Lower leg skin (tissue), 4 donors: ENCODE data around the gene COG1. TPM values are rescaled to one million over a fixed set of nuclear protein-coding genes. Genes with fewer than 3 reads are reported as not detected.

ENCODE experiments used
- DNase-seq, 2 donors: peaks; one replicate each; pipeline ENCODE4 v3.0.0-alpha.2; 2019; ENCODE audit warnings: low spot score in 2 of 2
- H3K4me3 ChIP-seq: fragments of 200-600 bp; sonication (generic); 2 replicates; pipeline ENCODE4 v1.5.1; 2017; ENCODE audit warnings: mild to moderate bottlenecking, low read depth; ENCODE audit not compliant: poor library complexity, severe bottlenecking
- POLR2A ChIP-seq, 2 donors: fragments of 450-650 bp; IDR thresholded peaks; one replicate each; pipeline ENCODE4 v1.6.1; 2016 to 2017; ENCODE audit warnings: antibody characterized with exemption in 2 of 2, mild to moderate bottlenecking in 1 of 2, moderate library complexity in 1 of 2
- WGBS, 2 donors: methylation state at CpG; one replicate each; pipeline ENCODE4 v1.1.5; 2018; 5-methylcytosine and 5-hydroxymethylcytosine counted together
- intact Hi-C: fragments of 100-400 bp; cut with DNase I; formaldehyde crosslinking; loops from one replicate; pipeline ENCODE4 v1.15.0; 2023; ENCODE audit warnings: low total_unique reads
- total RNA-seq, 4 donors: library from RNA; depleted of rRNA; stranded (reverse); fragments of >200 nt; gene quantifications; one replicate each; pipeline ENCODE4 v1.1.0, GENCODE V29; 2016
- TF ChIP-seq, protein P1 (sequence below), 3 donors: fragments of 450-650 bp; IDR thresholded peaks; one replicate each; pipeline ENCODE4 v1.5.1; 2016; ENCODE audit warnings: antibody characterized with exemption in 3 of 3, mild to moderate bottlenecking in 3 of 3, moderate library complexity in 2 of 3

COG1 gene
- total RNA-seq, 4 donors from 2014 or later: 18.3 to 33.2 (median 23.9) TPM

DNA sequence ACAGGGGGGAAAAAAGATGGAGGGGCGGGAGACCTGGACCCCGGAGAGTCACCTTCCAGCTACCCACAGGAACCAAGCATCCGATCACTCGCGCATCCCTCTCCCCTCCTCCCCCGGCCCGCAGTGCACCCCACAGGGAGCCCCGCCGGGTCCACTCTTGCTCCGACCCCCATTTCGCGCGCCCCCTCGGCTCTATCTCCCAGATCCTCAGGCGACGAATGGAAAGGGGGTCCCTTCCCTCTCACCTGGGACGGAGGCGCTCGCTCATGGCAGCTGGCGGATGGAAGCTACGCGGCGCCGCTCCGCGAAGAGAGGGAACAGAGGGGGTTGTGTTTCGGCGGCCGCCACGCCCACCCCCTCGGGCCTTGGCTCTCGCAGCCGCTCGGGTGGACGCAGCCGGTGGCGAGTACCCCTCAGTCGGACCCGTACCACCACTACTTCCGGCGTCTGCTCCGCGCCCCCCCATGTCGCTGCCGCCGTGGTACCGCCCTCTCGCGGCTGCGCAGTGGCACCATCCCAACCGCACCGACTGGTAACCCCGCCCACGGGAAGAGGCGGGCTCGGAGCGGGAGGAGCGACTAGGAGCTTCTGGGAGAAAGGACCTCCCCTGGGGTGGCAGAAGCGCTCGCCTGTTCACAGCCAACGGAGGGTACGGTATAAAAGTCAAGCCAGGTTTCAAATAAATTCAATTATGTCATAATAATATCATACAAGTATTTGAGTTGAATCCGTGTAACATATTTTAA lies 39.2 kb downstream of the COG1 start:
- 1% methylated on average over 29 to 33 of the region's 63 CpGs for WGBS, 2 donors
- TF ChIP-seq POLR2A (IDR thresholded peaks at IDR 0.05): no peak
- TF ChIP-seq, protein P1, sequence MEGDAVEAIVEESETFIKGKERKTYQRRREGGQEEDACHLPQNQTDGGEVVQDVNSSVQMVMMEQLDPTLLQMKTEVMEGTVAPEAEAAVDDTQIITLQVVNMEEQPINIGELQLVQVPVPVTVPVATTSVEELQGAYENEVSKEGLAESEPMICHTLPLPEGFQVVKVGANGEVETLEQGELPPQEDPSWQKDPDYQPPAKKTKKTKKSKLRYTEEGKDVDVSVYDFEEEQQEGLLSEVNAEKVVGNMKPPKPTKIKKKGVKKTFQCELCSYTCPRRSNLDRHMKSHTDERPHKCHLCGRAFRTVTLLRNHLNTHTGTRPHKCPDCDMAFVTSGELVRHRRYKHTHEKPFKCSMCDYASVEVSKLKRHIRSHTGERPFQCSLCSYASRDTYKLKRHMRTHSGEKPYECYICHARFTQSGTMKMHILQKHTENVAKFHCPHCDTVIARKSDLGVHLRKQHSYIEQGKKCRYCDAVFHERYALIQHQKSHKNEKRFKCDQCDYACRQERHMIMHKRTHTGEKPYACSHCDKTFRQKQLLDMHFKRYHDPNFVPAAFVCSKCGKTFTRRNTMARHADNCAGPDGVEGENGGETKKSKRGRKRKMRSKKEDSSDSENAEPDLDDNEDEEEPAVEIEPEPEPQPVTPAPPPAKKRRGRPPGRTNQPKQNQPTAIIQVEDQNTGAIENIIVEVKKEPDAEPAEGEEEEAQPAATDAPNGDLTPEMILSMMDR (IDR thresholded peaks at IDR 0.05): no peak
- intact Hi-C loops: no loop called here
- H3K4me3 ChIP-seq: peak overlapping the region; percentile 77
- peak; percentile 94 to 99 for DNase-seq

DNA sequence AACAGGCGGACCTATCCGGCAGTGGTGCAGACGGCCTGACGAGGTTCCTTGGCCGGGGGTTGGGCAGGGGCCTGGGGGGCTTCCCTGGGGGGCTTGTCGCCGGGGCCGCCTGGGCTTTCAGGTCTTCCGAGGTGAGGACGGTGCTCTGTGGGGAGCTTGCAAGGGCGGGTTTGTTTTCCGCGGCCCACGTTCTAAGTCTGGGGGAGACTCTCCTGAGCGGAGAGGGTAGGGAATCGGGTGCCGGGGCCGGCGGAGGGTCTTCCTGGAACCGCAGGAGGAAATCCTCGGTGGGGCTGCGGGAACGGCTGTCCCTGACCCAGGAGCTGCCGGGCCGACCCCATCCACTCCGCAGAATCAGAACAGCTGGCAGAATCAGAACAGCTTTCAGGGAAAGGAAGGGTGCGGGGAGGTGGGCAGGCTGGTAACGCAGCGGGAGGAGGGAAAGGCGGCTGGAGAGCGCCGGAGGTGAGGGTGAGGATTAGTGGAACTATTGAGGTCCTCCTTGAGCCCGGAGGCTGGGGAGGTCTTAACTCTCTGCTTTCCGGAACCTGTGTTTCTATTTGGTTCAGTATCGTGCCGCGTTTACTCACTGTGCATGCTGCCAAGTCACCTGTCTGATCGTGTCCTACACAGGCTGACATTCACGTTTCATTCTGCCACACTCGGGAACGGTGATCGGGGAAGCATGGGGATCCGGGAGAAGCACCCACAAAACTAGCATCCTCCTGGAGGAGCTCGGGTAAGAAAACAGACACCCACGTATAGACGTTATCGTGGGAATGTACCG lies 39.9 kb downstream of the COG1 start:
- H3K4me3 ChIP-seq: peak overlapping the region; percentile 77
- peak; percentile 30 to 88 for DNase-seq
- intact Hi-C loops: no loop called here
- no peak for TF ChIP-seq POLR2A (IDR thresholded peaks at IDR 0.05)
- TF ChIP-seq, protein P1 (IDR thresholded peaks at IDR 0.05): no peak
- 1% methylated on average over 47 to 48 of the region's 48 CpGs for WGBS, 2 donors

DNA sequence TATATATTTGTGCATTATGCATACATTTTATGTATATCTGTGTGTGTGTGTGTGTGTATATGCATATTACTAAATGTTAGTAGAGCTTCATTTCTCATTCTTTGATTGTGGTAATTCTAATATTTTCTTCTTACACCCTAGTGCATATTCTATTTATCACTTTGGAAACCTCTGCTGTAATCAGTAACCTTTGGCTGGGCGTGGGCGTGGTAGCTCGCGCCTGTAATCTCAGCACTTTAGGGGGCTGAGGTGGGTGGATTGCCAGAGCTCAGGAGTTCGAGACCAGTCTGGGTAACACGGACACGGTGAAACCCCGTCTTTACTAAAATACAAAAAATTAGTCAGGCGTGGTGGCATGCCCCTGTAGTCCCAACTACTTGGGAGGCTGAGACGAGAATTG lies 41.9 kb downstream of the COG1 start:
- no peak for DNase-seq
- no peak overlapping the region for H3K4me3 ChIP-seq
- TF ChIP-seq POLR2A (IDR thresholded peaks at IDR 0.05): no peak
- TF ChIP-seq, protein P1 (IDR thresholded peaks at IDR 0.05): no peak
- intact Hi-C loops: no loop called here
- WGBS, 2 donors: 86 to 91% methylated on average over 10 of the region's 10 CpGs

DNA sequence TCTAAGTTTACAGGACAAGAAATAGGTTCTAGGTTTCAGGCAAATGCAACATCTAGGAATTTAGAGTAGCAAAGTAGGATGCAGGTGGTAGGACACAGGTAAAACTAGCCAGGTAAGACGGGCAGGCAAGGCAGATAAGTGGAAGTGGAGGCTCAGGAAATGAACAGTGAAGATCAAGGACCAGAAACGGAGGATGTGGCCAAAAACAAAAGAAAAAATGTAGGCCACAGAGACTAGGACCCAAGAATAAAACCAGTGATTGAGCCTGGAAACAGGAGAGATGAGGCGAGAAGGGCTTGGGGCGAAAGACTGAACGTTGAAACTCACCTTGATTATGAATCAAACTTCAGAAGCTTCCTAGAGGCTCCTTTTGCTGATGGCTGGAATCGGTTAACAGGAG lies 44.9 kb downstream of the COG1 start:
- intact Hi-C loops: no loop called here
- H3K4me3 ChIP-seq: no peak overlapping the region
- 68 to 73% methylated on average over 6 of the region's 6 CpGs for WGBS, 2 donors
- DNase-seq: no peak
- TF ChIP-seq POLR2A (IDR thresholded peaks at IDR 0.05): no peak
- TF ChIP-seq, protein P1 (IDR thresholded peaks at IDR 0.05): no peak

DNA sequence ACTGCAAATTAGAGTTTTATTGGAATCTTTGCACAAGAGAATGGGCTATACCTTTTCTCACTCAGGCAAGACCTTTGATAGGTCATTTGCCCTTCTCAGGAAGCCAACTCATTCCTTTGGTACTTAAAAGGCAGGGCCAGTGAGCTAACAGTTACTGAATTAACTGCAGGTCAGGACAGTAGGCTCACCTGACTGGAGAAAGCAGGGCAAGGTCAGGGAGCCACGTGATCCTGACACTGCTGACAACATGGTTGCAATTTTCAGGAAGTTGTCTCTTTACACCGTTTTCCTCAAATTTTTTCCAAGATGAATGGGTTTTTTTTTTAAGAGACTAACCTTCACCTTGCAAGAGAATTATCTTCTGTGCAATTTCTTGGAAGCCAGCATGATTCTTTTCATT lies 47.7 kb downstream of the COG1 start:
- intact Hi-C loops: no loop called here
- 78 to 83% methylated on average over 2 of the region's 2 CpGs for WGBS, 2 donors
- no peak overlapping the region for H3K4me3 ChIP-seq
- TF ChIP-seq, protein P1 (IDR thresholded peaks at IDR 0.05): no peak
- no peak for TF ChIP-seq POLR2A (IDR thresholded peaks at IDR 0.05)
- no peak for DNase-seq
